Stimulated activated CD8-positive, alpha-beta memory T cell treated with anti-CD3 and anti-CD28 coated beads, Interleukin-12 subunit alpha, Interleukin-12 subunit beta, amount 100 ng/mL, for 24 hours (primary cell): ENCODE measurements around the gene FRMPD1.

Source experiments
- DNase-seq: peaks from one replicate; pipeline ENCODE4 v3.0.0-alpha.2; 2020; ENCODE audit errors: extremely low read depth

FRMPD1 gene

GRCh38 chr9:37635808-37636207 is 14.9 kb upstream of the FRMPD1 start:
- DNase-seq = no peak

GRCh38 chr9:37636511-37637448 is 14.0 kb upstream of the FRMPD1 start:
- DNase-seq = no peak

GRCh38 chr9:37639109-37639762 is 11.5 kb upstream of the FRMPD1 start:
- DNase-seq = no peak

- no peak for DNase-seq
Observed at GRCh38 chr9:37639841-37640240, 10.9 kb upstream of the FRMPD1 start.

- no peak for DNase-seq
Observed at GRCh38 chr9:37640246-37640645, 10.5 kb upstream of the FRMPD1 start.

GRCh38 chr9:37641331-37641730 is 9.4 kb upstream of the FRMPD1 start:
- no peak for DNase-seq

- no peak for DNase-seq
Observed at GRCh38 chr9:37643214-37643613, 7.5 kb upstream of the FRMPD1 start.

GRCh38 chr9:37645903-37646506 is 4.7 kb upstream of the FRMPD1 start:
- no peak for DNase-seq

GRCh38 chr9:37650299-37650872 is 368 bp upstream of the FRMPD1 start:
- no peak for DNase-seq

- DNase-seq = no peak
Observed at GRCh38 chr9:37652261-37652660, 1.5 kb downstream of the FRMPD1 start.

- no peak for DNase-seq
Observed at GRCh38 chr9:37653385-37653784, 2.6 kb downstream of the FRMPD1 start.

GRCh38 chr9:37656936-37657335 is 6.2 kb downstream of the FRMPD1 start:
- DNase-seq = no peak

- no peak for DNase-seq
Observed at GRCh38 chr9:37660691-37661090, 9.9 kb downstream of the FRMPD1 start.

GRCh38 chr9:37663926-37664325 is 13.2 kb downstream of the FRMPD1 start:
- DNase-seq = no peak

GRCh38 chr9:37667706-37668105 is 17.0 kb downstream of the FRMPD1 start:
- DNase-seq = no peak

- no peak for DNase-seq
Observed at GRCh38 chr9:37668116-37668601, 17.4 kb downstream of the FRMPD1 start.

GRCh38 chr9:37669232-37669631 is 18.5 kb downstream of the FRMPD1 start:
- DNase-seq = no peak

GRCh38 chr9:37675661-37676060 is 24.9 kb downstream of the FRMPD1 start:
- DNase-seq = no peak

- no peak for DNase-seq
Observed at GRCh38 chr9:37676411-37676830, 25.7 kb downstream of the FRMPD1 start.

- DNase-seq = no peak
Observed at GRCh38 chr9:37677435-37677834, 26.7 kb downstream of the FRMPD1 start.

GRCh38 chr9:37678789-37679273 is 28.1 kb downstream of the FRMPD1 start:
- DNase-seq = no peak
